Activated CD4-positive, alpha-beta memory T cell treated with anti-CD3 and anti-CD28 coated beads, Interleukin-2, amount 10 ng/mL, durations not matched to agents 7 days and 5 days (primary cell): ENCODE data around the gene SIRPB2. TPM values are rescaled to one million over a fixed set of nuclear protein-coding genes. Genes with fewer than 3 reads are reported as not detected.

Source experiments
- CTCF ChIA-PET: fragments of 350-600 bp; sonication (Branson Sonifier 250); formaldehyde crosslinking; loops from one replicate; lab custom pipeline; 2021; ENCODE audit warnings: antibody characterized with exemption, inconsistent platforms; lab: Charles Lee
- POLR2A ChIA-PET: fragments of 350-600 bp; sonication (Branson Sonifier 250); formaldehyde crosslinking; loops from one replicate; lab custom pipeline; 2021; ENCODE audit warnings: antibody characterized with exemption; lab: Charles Lee
- DNase-seq: peaks from one replicate; pipeline ENCODE4 v3.0.0-alpha.2; 2020
- H3K27ac Mint-ChIP-seq: one replicate; pipeline ENCODE4 v1.8.0; 2021; ENCODE audit warnings: mild to moderate bottlenecking, mixed read lengths
- H3K27me3 Mint-ChIP-seq: one replicate; pipeline ENCODE4 v1.8.0; 2021; ENCODE audit warnings: mixed read lengths
- H3K36me3 Mint-ChIP-seq: one replicate; pipeline ENCODE4 v1.8.0; 2021; ENCODE audit warnings: low read depth, mixed read lengths
- H3K4me1 Mint-ChIP-seq: one replicate; pipeline ENCODE4 v1.8.0; 2021; ENCODE audit warnings: mixed read lengths
- H3K4me3 Mint-ChIP-seq: one replicate; pipeline ENCODE4 v1.8.0; 2021; ENCODE audit warnings: mild to moderate bottlenecking, mixed read lengths
- H3K9me3 Mint-ChIP-seq: one replicate; pipeline ENCODE4 v1.8.0; 2021; ENCODE audit warnings: mixed read lengths
- total RNA-seq, 2 experiments: library from RNA; stranded (reverse); gene quantifications; one replicate each; pipeline ENCODE4 v1.2.3, GENCODE V29; 2021

SIRPB2 gene
- total RNA-seq, 2 experiments from 2014 or later, result not detected

DNA sequence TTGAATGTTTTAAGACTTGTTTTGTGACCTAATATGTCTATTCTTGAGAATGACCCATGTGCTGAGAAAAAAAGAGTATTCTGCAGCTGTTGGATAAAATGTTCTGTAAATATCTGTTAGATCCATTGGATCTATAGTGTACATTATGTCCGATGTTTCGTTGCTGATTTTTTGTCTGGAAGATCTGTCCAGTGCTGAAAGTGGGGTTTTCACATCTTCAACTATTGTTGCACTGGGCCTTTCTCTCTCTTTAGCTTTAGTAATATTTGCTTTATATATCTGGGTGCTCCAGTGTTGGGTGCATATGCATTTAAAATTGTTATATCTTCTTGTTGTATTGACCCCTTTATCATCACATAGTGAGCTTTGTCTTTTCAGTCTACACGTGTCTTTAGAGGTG is 5.7 kb upstream of the SIRPB2 start:
- Mint-ChIP-seq H3K36me3 (no peaks in the 10 kb centered on the region), H3K4me1 (no peaks in the 10 kb centered on the region), H3K4me3 (no peak overlapping the region), H3K27me3 (peaks cover 66% of the 10 kb centered on the region), H3K27ac (no peak overlapping the region), H3K9me3 (no peaks in the 10 kb centered on the region)
- no peak for DNase-seq
- ChIA-PET POLR2A (no interaction called here), CTCF (interaction anchor here (1.1 kb wide), 1 partner anchor 280 kb away, joined by 4 read pairs; no protein-coding TSS in a partner anchor)

DNA sequence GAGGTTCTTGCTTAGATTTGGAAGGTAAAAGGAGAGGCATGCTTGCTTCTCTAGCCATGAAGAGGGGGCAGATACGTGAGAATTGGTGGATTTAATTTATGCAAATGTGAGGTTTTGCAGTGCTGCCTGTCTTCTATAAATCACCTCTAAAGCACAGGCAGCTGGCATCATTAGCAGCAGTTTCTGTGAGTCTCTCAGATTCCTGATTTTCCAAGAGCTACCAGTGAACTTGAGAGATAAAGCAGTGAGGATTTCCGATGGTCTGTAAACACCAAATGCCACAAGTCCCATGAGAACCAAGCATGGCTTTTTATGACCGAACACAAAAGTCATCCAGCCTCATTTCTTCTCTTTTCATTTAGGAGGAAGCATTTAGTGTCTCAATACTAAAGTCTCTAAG is 3.2 kb upstream of the SIRPB2 start:
- ChIA-PET CTCF (interaction anchor here (1.8 kb wide), 1 partner anchor 9 kb away, joined by 7 read pairs; no protein-coding TSS in a partner anchor), POLR2A (no interaction called here)
- DNase-seq, result no peak
- Mint-ChIP-seq H3K27ac (no peak overlapping the region), H3K4me1 (no peaks in the 10 kb centered on the region), H3K9me3 (no peaks in the 10 kb centered on the region), H3K27me3 (peaks cover 56% of the 10 kb centered on the region), H3K36me3 (no peaks in the 10 kb centered on the region), H3K4me3 (no peak overlapping the region)

DNA sequence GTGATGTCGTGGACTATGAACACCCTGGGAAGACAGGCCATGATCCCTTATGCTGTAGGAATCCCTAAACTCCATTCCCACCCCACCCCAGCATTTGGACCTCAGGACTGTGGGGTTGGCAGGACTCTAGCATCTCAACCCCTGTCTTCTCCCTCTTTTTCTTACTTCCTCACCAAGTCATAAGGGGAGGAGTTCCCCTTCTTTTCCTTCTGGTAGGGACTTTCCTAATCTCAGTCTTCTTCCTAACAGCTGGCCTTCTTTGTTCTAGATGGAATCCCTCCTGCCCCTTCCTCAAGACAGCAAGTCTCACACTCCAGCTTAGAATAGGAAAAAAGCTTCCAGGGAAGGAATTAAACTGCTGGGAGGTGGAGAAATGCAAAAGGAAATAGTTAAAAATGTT is 2.3 kb upstream of the SIRPB2 start:
- H3K27me3 Mint-ChIP-seq, result peaks cover 57% of the 10 kb centered on the region
- H3K9me3 Mint-ChIP-seq, result no peaks in the 10 kb centered on the region
- H3K4me3 Mint-ChIP-seq, result no peak overlapping the region
- CTCF ChIA-PET, result interaction anchor here (1.8 kb wide), 1 partner anchor 10 kb away, joined by 7 read pairs; no protein-coding TSS in a partner anchor
- H3K36me3 Mint-ChIP-seq, result no peaks in the 10 kb centered on the region
- DNase-seq, result no peak
- POLR2A ChIA-PET, result no interaction called here
- H3K27ac Mint-ChIP-seq, result no peak overlapping the region
- H3K4me1 Mint-ChIP-seq, result no peaks in the 10 kb centered on the region

DNA sequence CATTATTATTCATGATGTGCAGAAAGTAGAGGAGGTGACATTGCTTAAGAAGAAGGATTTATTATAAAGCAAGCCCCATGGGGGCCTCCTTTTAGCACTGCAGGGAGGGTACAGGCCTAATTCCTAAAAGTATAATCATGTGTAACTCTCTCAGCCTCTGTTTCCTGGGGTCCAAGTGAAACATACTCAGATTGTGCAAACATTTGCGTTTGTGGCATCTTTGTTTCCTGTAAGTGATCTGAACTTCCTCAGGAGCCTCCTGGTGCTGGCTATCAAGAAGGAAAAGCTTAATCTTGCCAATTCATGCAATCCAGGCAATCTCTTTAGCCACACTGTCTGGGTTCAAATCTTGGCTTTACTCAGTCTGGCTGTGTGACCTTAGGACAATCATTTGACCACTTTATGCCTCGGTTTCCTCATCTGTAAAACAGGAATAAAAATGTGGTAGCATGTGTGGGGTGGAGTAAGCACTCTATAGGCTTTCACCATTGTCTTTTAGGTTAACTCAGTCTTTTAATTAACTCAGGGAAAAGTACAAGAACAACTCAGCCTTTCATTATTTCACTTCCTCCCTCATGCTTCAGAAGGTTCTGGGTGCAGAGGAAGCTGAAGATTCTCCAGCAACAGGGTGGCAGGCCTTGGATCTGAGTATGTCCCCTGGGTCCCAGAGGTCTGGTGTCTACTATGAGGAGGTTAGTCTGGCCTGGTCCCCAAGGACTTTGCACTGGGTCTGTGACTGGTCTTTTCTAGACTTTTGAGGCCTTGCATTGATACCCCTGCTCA is 831 bp upstream of the SIRPB2 start:
- Mint-ChIP-seq H3K4me1 (no peaks in the 10 kb centered on the region), H3K27ac (no peak overlapping the region), H3K4me3 (no peak overlapping the region), H3K36me3 (no peaks in the 10 kb centered on the region), H3K27me3 (peaks cover 57% of the 10 kb centered on the region), H3K9me3 (no peaks in the 10 kb centered on the region)
- CTCF ChIA-PET, result interaction anchor here (1.5 kb wide), 1 partner anchor 12 kb away, joined by 6 read pairs; no protein-coding TSS in a partner anchor
- POLR2A ChIA-PET, result no interaction called here
- DNase-seq, result no peak

DNA sequence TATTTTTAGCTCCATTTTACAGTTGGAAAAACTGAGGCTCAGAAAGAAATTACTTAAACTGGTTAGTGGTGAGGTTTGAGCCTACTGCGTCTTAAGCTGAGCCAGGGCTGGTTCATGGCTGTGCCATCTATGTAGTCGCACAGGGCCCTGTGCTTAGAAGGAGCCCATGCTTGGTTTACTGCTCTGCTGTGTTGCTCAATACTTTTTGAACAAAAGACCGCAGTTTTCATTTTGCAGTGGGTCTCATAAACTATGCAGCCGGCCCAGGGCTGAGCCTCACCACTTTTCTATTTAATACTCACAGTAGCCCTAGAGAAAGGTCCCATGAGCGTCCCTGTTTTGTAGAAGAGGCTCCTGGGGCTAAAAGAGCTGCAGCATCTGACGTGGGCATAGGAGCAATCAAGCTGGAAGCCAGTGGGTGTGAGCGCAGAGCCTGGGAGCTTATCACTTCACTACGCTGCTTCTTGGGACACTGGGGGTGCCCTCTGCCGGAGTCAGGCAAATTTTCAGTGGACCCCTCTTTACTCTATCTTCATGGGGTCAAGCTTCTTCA is 501 bp downstream of the SIRPB2 start:
- Mint-ChIP-seq H3K9me3 (no peaks in the 10 kb centered on the region), H3K4me3 (no peak overlapping the region), H3K4me1 (no peaks in the 10 kb centered on the region), H3K36me3 (no peaks in the 10 kb centered on the region), H3K27me3 (peaks cover 51% of the 10 kb centered on the region), H3K27ac (no peak overlapping the region)
- no peak for DNase-seq
- ChIA-PET CTCF (no interaction called here), POLR2A (no interaction called here)

DNA sequence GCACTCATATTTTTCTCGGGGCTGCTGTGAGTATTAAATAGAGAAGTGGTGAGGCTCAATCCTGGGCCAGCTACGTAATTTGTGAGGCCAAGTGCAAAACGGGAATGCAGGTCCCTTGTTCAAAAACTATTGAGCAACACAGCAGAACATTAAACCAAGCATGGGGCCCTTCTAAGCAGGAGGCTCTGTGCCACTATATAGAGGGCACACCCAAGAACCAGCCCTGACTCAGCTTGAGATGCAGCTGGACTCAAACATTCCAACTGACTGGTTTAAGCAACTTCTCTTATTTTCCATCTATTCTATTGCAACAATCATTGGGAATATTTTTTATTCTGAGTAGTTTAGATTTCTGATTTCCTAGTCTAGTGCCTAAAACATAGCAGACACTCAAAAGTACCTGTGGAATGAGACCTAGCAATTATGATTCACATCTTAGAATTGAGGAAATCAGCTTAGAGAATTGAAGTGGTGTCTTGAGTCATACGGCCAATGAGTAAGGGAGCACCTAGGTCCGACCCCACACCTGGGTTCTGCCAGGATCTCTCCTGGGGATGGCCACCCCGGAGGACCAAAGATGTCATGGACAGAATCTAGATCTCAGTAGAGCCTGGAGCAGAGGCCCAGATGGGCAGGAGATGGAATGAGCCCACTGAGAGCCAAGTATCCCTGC is 1.3 kb downstream of the SIRPB2 start:
- no peak for DNase-seq
- Mint-ChIP-seq H3K27ac (no peak overlapping the region), H3K9me3 (no peaks in the 10 kb centered on the region), H3K36me3 (no peaks in the 10 kb centered on the region), H3K27me3 (peaks cover 48% of the 10 kb centered on the region), H3K4me1 (no peaks in the 10 kb centered on the region), H3K4me3 (no peak overlapping the region)
- ChIA-PET CTCF (no interaction called here), POLR2A (no interaction called here)

DNA sequence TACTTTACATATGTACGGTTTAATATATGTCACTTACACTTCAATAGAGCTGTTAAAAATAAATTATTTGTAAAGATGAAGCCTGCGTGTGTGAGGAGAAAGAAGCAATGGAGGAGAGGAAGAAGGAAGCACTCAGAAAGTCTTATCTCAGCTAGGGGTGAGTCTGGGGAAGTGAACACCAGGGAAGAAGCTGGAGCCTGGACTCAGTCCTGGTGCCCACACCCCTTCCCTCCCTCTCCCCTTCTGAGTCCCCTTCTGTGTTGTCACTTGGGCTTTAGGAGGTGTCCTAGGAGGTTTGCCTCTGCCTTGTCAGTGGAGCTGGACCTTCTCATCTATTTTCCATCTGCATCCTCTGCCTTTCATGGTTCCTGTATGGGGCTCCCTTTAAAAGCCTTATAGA is 1.9 kb downstream of the SIRPB2 start:
- CTCF ChIA-PET, result no interaction called here
- H3K36me3 Mint-ChIP-seq, result no peaks in the 10 kb centered on the region
- H3K4me1 Mint-ChIP-seq, result peaks cover under 1% of the 10 kb centered on the region
- POLR2A ChIA-PET, result no interaction called here
- H3K9me3 Mint-ChIP-seq, result no peaks in the 10 kb centered on the region
- no peak overlapping the region for H3K27ac Mint-ChIP-seq
- peaks cover 50% of the 10 kb centered on the region for H3K27me3 Mint-ChIP-seq
- DNase-seq, result no peak
- H3K4me3 Mint-ChIP-seq, result no peak overlapping the region

DNA sequence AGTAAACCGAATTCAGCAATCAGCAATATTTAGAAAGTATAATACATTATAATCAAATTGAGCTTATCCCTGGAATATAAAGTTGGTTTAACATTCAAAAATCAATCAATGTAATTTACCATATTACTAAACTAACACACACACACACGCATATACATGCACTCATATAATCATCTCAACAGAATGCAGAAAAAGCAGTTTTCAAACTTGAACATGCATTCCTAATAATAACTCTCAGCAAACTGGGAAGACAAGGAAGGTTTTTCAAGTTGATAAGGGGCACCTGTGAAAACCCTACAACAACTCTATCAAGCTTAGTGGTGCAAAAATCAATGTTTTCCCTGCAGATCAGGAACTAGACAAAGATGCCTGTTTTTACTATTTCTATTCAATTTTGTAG is 4.7 kb downstream of the SIRPB2 start:
- ChIA-PET CTCF (interaction anchor here (1.0 to 1.9 kb wide), 2 partner anchors 17 to 20 kb away, joined by 3 to 5 read pairs; no protein-coding TSS in a partner anchor), POLR2A (interaction anchor here (0.7 kb wide), 1 partner anchor 400 kb away, joined by 3 read pairs; no protein-coding TSS in a partner anchor)
- H3K9me3 Mint-ChIP-seq, result no peaks in the 10 kb centered on the region
- H3K36me3 Mint-ChIP-seq, result no peaks in the 10 kb centered on the region
- H3K4me1 Mint-ChIP-seq, result peaks cover 2% of the 10 kb centered on the region
- no peak for DNase-seq
- no peak overlapping the region for H3K4me3 Mint-ChIP-seq
- peaks cover 54% of the 10 kb centered on the region for H3K27me3 Mint-ChIP-seq
- H3K27ac Mint-ChIP-seq, result no peak overlapping the region

DNA sequence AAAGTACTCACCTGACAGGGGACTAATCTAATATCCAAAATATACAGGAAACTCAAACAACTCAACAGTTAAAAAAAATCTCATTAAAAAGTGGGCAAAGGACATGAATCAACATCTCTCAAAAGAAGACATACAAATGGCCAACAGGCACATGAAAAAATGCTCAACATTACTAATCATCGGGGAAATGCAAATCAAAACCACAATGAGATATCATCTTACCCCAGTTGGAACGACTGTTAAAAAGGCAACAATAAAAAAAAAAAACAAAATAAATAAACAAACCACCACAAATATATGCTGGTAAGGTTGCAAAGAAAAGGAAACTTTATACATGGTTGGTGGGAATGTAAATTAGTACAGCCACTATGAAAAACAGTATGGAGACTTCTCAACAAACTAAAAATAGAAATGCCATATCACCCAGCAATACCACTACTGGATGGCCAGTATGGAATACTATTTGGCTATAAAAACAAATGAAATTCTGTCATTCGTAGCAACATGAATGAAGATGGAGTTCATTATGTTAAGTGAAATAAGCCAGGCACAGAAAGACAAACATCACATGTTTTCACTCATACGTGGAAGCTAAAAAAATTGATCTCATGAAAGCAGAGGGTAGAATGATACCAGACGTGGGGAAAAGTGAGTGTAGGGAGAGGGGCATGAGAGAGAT is 6.6 kb downstream of the SIRPB2 start:
- no peaks in the 10 kb centered on the region for H3K9me3 Mint-ChIP-seq

DNA sequence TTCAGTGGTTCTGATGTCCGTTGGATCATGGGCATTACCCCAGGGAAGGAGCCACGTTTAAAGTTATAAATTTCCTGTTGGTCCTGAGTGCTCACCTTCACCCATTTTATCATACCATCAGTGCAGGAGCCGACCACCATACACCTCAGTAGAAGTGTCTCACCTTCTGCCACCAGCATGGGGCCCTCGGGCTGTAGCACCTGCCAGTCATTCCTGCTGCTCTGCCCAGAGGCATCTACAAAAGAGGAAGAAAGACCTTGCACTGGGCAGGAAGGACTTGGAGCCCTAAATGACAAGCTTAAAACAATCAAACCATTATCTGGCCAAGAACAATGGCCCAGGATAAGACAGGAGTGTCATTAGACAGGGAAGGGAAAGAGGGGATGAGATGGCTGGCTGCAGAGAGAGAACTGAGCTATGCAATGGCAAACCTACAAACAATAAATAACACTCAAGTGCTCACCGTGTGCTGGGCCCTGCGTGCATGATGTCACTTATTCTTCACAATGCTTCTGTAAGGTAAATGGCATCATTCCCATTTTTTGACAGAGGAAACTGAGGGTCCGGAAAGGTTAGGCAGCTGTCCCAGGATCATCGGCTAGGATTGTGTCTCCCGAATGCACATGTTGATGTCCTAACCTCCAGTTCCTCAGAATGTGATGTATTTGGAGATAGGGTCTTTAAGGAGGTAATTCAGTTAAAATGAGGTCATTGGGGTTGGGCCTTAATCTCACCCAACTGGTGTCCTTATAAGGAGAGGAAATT is 11.2 kb downstream of the SIRPB2 start:
- Mint-ChIP-seq H3K4me1 (peaks cover 2% of the 10 kb centered on the region), H3K27ac (no peak overlapping the region), H3K36me3 (no peaks in the 10 kb centered on the region), H3K4me3 (no peak overlapping the region), H3K27me3 (peaks cover 36% of the 10 kb centered on the region), H3K9me3 (no peaks in the 10 kb centered on the region)
- CTCF ChIA-PET, result interaction anchor here (0.6 to 1.6 kb wide), 3 partner anchors 13 to 297 kb away, joined by 3 to 5 read pairs (median 4); partner anchors contain the start of gene NSFL1C
- no peak for DNase-seq
- POLR2A ChIA-PET, result no interaction called here

More for the DNA sequence above, 6.6 kb downstream of the SIRPB2 start:
- CTCF ChIA-PET, result no interaction called here
- Mint-ChIP-seq H3K4me1 (peaks cover 2% of the 10 kb centered on the region), H3K36me3 (no peaks in the 10 kb centered on the region), H3K27ac (no peak overlapping the region), H3K4me3 (no peak overlapping the region), H3K27me3 (peaks cover 59% of the 10 kb centered on the region)
- no peak for DNase-seq
- POLR2A ChIA-PET, result no interaction called here

DNA sequence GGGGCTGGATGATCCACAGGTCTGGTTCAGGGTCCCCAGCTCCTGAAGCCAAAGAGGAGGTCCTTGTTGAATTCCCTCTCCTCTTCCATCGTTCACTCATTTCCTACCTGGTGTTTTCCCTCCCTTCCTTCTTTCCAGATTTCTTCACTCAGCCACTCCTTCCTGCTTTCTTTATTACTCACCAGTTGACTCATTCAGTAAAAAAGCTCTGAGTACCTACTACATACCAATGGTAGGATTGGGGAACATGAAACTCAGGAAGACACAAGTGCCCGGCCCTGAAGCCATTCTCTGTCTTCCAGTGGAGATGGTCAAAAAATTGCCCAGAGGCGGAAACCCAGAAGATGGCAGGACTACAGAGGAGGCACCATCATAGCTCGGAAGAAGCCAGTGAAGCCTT is 12.7 kb downstream of the SIRPB2 start:
- no peak for DNase-seq
- Mint-ChIP-seq H3K27ac (no peak overlapping the region), H3K36me3 (no peaks in the 10 kb centered on the region), H3K27me3 (peaks cover 22% of the 10 kb centered on the region), H3K9me3 (no peaks in the 10 kb centered on the region), H3K4me3 (no peak overlapping the region), H3K4me1 (no peaks in the 10 kb centered on the region)
- POLR2A ChIA-PET, result no interaction called here
- CTCF ChIA-PET, result interaction anchor here (2.0 kb wide), 1 partner anchor 25 kb away, joined by 6 read pairs; no protein-coding TSS in a partner anchor

DNA sequence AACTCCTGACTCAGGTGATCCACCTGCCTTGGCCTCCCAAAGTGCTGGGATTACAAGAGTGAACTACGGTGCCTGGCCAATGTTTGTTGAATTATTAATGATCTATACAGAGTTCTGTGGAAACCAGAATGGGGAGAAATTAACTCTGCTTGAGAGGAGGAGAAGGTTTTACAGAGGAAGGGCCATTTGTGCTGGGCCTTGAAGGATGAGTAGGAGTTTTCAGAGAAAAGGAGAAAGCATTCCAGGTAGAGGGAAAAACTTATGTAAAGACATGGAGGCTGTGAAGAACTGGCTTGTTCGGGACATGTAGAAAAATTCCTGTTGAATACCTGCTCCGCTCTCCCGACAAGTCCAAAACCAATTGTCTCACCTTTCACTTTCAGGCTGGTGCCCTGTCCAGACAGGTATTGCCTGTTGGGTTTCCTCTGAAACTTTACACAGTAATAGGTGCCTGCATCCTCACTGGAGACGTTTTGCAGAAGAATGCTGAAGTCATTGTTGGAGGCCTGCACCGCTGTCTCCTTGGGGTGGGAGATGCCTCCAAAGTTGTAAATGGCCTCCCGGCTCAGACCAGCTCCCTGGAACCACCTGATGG is 13.2 kb downstream of the SIRPB2 start:
- no peak for DNase-seq
- Mint-ChIP-seq H3K4me3 (no peak overlapping the region), H3K27me3 (peaks cover 20% of the 10 kb centered on the region), H3K27ac (no peak overlapping the region), H3K9me3 (no peaks in the 10 kb centered on the region), H3K4me1 (no peaks in the 10 kb centered on the region), H3K36me3 (no peaks in the 10 kb centered on the region)
- ChIA-PET CTCF (interaction anchor here (2.0 kb wide), 1 partner anchor 26 kb away, joined by 6 read pairs; no protein-coding TSS in a partner anchor), POLR2A (no interaction called here)
